HepG2 (cell line): Measurements from ENCODE around the gene FXN. TPM values are rescaled to one million over a fixed set of nuclear protein-coding genes. Genes with fewer than 3 reads are reported as not detected.
A peak's percentile ranks its signal among the peaks of the same experiment; 100 is the strongest.

ENCODE experiments used
- ARNTL ChIP-seq: sonication (generic); formaldehyde crosslinking; IDR thresholded peaks from 2 replicates; pipeline ENCODE4 v1.4.0; 2020; ENCODE audit warnings: mild to moderate bottlenecking, missing genetic modification reagents
- CENPT ChIP-seq: sonication (generic); formaldehyde crosslinking; IDR thresholded peaks from 2 replicates; pipeline ENCODE4 v1.8.0; 2022; ENCODE audit warnings: low read depth, mild to moderate bottlenecking, moderate library complexity, missing genetic modification reagents
- DR1 ChIP-seq: sonication (generic); formaldehyde crosslinking; IDR thresholded peaks from 2 replicates; pipeline ENCODE4 v1.8.0; 2021; ENCODE audit warnings: mild to moderate bottlenecking, missing genetic modification reagents, inconsistent platforms
- ELF1 ChIP-seq: sonication (generic); formaldehyde crosslinking; IDR thresholded peaks from 2 replicates; pipeline ENCODE4 v1.4.0; 2020; ENCODE audit warnings: missing genetic modification reagents
- HOXA9 ChIP-seq: sonication (generic); formaldehyde crosslinking; IDR thresholded peaks from 2 replicates; pipeline ENCODE4 v1.8.1; 2022; ENCODE audit warnings: missing genetic modification reagents, mild to moderate bottlenecking, moderate library complexity, borderline replicate concordance
- LCORL ChIP-seq, 2 experiments: fragments of 450-650 bp in 1 of 2; sonication (generic) in 1 of 2; formaldehyde crosslinking in 1 of 2; IDR thresholded peaks; 2 replicates each; pipeline versions ENCODE4 v1.5.0 to v1.6.1; 2017 to 2020; ENCODE audit warnings: antibody characterized with exemption in 1 of 2, missing genetic modification reagents in 1 of 2
- MBNL3 ChIP-seq: fragments of 250-450 bp; sonication (Bioruptor Pico); conservative IDR thresholded peaks from 2 replicates; pipeline ENCODE4 v1.8.0; 2022; ENCODE audit warnings: mild to moderate bottlenecking, inconsistent platforms
- MZF1 ChIP-seq: sonication (generic); formaldehyde crosslinking; IDR thresholded peaks from 2 replicates; pipeline ENCODE4 v1.8.1; 2023; ENCODE audit warnings: mild to moderate bottlenecking, missing genetic modification reagents, borderline replicate concordance
- NKX3-1 ChIP-seq: sonication (generic); formaldehyde crosslinking; IDR thresholded peaks from 2 replicates; pipeline ENCODE4 v1.5.0; 2020; ENCODE audit warnings: missing genetic modification reagents
- RXRB ChIP-seq: IDR thresholded peaks from 2 replicates; pipeline ENCODE4 v1.6.1; 2016; ENCODE audit warnings: borderline replicate concordance, missing genetic modification reagents, missing compliant biosample characterization
- SMC3 ChIP-seq: IDR thresholded peaks from 2 replicates; pipeline ENCODE4 v1.6.1; 2011; ENCODE audit warnings: low read length, improper control_type of control experiment
- TAF15 ChIP-seq: fragments of 200-400 bp; formaldehyde crosslinking; IDR thresholded peaks from one replicate; pipeline ENCODE4 v1.6.1; 2018; ENCODE audit warnings: mild to moderate bottlenecking, low read depth, low read length; ENCODE audit not compliant: poor library complexity, severe bottlenecking
- WIZ ChIP-seq: sonication (generic); formaldehyde crosslinking; IDR thresholded peaks from 2 replicates; pipeline ENCODE4 v1.5.1; 2020; ENCODE audit warnings: mild to moderate bottlenecking, missing genetic modification reagents
- ZEB1 ChIP-seq: IDR thresholded peaks from 2 replicates; pipeline ENCODE4 v1.6.1; 2012; ENCODE audit warnings: mild to moderate bottlenecking, low read depth, inconsistent platforms; ENCODE audit not compliant: insufficient replicate concordance
- ZFP36L2 ChIP-seq: sonication (generic); formaldehyde crosslinking; IDR thresholded peaks from 2 replicates; pipeline ENCODE4 v1.4.0; 2020; ENCODE audit warnings: missing genetic modification reagents
- ZMAT3 ChIP-seq: sonication (generic); formaldehyde crosslinking; conservative IDR thresholded peaks from 2 replicates; pipeline ENCODE4 v1.7.0; 2021; ENCODE audit warnings: missing genetic modification reagents
- ZNF839 ChIP-seq: sonication (generic); formaldehyde crosslinking; IDR thresholded peaks from 2 replicates; pipeline ENCODE4 v1.4.0; 2020; ENCODE audit warnings: missing genetic modification reagents, mild to moderate bottlenecking, borderline replicate concordance
- polyA plus RNA-seq, 8 experiments: library from polyadenylated mRNA; depleted of rRNA in 3 of 8; stranded (reverse) in 7 of 8; unstranded in 1 of 8; fragments of >200 nt; fragmentation: Illumina TruSeq in 4 of 8; extraction: Trizol in 4 of 8; gene quantifications; 2 replicates each; pipeline versions ENCODE4 v1.2.1 to v1.2.3, GENCODE V29; 2011 to 2016; ENCODE audit warnings: low read depth in 4 of 8, missing spikeins in 1 of 8, mixed read lengths in 1 of 8; ENCODE audit not compliant: insufficient read depth in 1 of 8
- total RNA-seq, 5 experiments: library from RNA; depleted of rRNA; stranded (reverse); fragments of >200 nt; fragmentation: Illumina TruSeq; extraction: Trizol; gene quantifications; 2 replicates each; pipeline ENCODE4 v1.2.3, GENCODE V29; 2016; ENCODE audit warnings: low read depth in 1 of 5
- TF ChIP-seq, protein P1 (sequence below): sonication (generic); formaldehyde crosslinking; IDR thresholded peaks from 2 replicates; pipeline ENCODE4 v1.8.0; 2022; ENCODE audit warnings: missing genetic modification reagents, mild to moderate bottlenecking, borderline replicate concordance
- TF ChIP-seq, protein P2 (sequence below): sonication (generic); formaldehyde crosslinking; IDR thresholded peaks from 2 replicates; pipeline ENCODE4 v1.8.1; 2023; ENCODE audit warnings: mild to moderate bottlenecking, moderate library complexity, missing genetic modification reagents
- TF ChIP-seq, protein P3 (sequence below): sonication (generic); formaldehyde crosslinking; IDR thresholded peaks from 2 replicates; pipeline ENCODE4 v1.5.1; 2020; ENCODE audit warnings: mild to moderate bottlenecking, missing genetic modification reagents, moderate library complexity
- TF ChIP-seq, protein P4 (sequence below): IDR thresholded peaks from 2 replicates; pipeline ENCODE4 v1.6.1; 2018; ENCODE audit warnings: missing genetic modification reagents, mild to moderate bottlenecking, missing compliant biosample characterization

Gene FXN
- total and polyA plus RNA-seq, 2 of the 13 experiments (the other 11 are each of a cell fraction or from before 2014, with no cell fraction given): 24.1 to 26.0 TPM

DNA sequence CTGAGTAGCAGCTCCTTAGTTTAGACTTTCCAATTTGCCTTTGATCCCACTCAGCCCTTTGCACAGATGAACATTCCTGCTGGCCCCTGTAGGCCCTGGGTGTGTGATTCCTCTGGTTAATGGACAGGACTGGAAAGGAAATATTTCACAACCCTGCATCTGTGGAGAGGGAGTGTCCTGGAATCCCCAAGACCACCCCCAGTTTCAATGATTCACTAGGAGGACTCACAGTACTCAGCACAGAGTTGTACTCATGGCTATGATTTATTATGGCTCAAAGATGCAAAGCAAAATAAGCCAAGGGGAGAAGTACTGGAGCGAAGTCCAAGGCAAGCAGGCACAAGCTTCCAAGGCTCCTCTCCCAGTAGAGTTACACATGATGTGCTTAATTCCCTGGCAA, 96.1 kb downstream of the FXN start (continued):
- TF ChIP-seq, protein P1, sequence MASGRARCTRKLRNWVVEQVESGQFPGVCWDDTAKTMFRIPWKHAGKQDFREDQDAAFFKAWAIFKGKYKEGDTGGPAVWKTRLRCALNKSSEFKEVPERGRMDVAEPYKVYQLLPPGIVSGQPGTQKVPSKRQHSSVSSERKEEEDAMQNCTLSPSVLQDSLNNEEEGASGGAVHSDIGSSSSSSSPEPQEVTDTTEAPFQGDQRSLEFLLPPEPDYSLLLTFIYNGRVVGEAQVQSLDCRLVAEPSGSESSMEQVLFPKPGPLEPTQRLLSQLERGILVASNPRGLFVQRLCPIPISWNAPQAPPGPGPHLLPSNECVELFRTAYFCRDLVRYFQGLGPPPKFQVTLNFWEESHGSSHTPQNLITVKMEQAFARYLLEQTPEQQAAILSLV (CRISPR knock-in tag): no peak
- TF ChIP-seq NKX3-1 (CRISPR knock-in tag): no peak
- no peak for TF ChIP-seq ZEB1
- no peak for TF ChIP-seq ELF1 (CRISPR knock-in tag)
- TF ChIP-seq, protein P2, sequence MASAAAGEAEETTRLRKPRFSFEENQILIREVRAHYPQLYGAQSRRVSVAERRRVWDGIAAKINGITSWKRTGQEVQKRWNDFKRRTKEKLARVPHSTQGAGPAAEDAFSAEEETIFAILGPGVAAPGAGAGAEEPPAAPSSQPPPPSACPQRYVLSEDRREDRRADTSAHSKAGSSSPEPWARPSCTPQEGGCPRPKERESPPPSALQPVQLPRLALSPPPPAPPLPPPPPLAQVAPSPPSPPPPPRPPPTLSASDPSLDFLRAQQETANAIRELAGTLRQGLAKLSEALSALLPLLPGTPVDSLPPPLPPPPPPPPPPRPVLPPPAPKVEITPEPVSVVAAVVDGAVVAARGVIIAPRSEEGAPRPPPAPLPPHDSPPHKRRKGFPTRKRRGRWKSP (CRISPR knock-in tag): no peak
- TF ChIP-seq ZFP36L2 (CRISPR knock-in tag): no peak
- TF ChIP-seq MBNL3 (CRISPR knock-in tag): no peak
- no peak for TF ChIP-seq MZF1 (CRISPR knock-in tag)
- TF ChIP-seq, protein P3, sequence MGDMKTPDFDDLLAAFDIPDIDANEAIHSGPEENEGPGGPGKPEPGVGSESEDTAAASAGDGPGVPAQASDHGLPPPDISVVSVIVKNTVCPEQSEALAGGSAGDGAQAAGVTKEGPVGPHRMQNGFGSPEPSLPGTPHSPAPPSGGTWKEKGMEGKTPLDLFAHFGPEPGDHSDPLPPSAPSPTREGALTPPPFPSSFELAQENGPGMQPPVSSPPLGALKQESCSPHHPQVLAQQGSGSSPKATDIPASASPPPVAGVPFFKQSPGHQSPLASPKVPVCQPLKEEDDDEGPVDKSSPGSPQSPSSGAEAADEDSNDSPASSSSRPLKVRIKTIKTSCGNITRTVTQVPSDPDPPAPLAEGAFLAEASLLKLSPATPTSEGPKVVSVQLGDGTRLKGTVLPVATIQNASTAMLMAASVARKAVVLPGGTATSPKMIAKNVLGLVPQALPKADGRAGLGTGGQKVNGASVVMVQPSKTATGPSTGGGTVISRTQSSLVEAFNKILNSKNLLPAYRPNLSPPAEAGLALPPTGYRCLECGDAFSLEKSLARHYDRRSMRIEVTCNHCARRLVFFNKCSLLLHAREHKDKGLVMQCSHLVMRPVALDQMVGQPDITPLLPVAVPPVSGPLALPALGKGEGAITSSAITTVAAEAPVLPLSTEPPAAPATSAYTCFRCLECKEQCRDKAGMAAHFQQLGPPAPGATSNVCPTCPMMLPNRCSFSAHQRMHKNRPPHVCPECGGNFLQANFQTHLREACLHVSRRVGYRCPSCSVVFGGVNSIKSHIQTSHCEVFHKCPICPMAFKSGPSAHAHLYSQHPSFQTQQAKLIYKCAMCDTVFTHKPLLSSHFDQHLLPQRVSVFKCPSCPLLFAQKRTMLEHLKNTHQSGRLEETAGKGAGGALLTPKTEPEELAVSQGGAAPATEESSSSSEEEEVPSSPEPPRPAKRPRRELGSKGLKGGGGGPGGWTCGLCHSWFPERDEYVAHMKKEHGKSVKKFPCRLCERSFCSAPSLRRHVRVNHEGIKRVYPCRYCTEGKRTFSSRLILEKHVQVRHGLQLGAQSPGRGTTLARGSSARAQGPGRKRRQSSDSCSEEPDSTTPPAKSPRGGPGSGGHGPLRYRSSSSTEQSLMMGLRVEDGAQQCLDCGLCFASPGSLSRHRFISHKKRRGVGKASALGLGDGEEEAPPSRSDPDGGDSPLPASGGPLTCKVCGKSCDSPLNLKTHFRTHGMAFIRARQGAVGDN (CRISPR knock-in tag): no peak
- TF ChIP-seq DR1 (CRISPR knock-in tag): no peak
- TF ChIP-seq ARNTL: no peak
- no peak for TF ChIP-seq WIZ (CRISPR knock-in tag)
- no peak for TF ChIP-seq LCORL (IDR thresholded peaks at IDR 0.05)
- peak; percentile 57; the same call in 1 of the 2 replicates for TF ChIP-seq LCORL (CRISPR knock-in tag; IDR thresholded peaks at IDR 0.05)
- no peak for TF ChIP-seq ZMAT3 (CRISPR knock-in tag)
- no peak for TF ChIP-seq ZNF839 (CRISPR knock-in tag)
- TF ChIP-seq, protein P4, sequence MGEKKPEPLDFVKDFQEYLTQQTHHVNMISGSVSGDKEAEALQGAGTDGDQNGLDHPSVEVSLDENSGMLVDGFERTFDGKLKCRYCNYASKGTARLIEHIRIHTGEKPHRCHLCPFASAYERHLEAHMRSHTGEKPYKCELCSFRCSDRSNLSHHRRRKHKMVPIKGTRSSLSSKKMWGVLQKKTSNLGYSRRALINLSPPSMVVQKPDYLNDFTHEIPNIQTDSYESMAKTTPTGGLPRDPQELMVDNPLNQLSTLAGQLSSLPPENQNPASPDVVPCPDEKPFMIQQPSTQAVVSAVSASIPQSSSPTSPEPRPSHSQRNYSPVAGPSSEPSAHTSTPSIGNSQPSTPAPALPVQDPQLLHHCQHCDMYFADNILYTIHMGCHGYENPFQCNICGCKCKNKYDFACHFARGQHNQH (CRISPR knock-in tag): no peak
- no peak for TF ChIP-seq TAF15
- peak; percentile 36 for TF ChIP-seq SMC3
- no peak for TF ChIP-seq RXRB
- TF ChIP-seq CENPT (CRISPR knock-in tag): no peak
- TF ChIP-seq HOXA9 (CRISPR knock-in tag): no peak
